Gastrocnemius medialis (tissue), 4 donors: ENCODE results near the gene CDKN2D. TPM values are rescaled to one million over a fixed set of nuclear protein-coding genes. Genes with fewer than 3 reads are reported as not detected.
"Not testable (repeated sequence)": the region's sequence is repeated elsewhere in the genome, so short reads cannot be mapped to it uniquely, and the experiment has no call there.

Experiments used
- ATAC-seq, 2 donors: fragments of 150-250 bp; one replicate each; pipeline ENCODE4 v1.9.1; 2016
- DNase-seq, 2 donors: peaks; one replicate each; pipeline ENCODE4 v3.0.0-alpha.2; 2019
- H3K27ac ChIP-seq, 4 donors: fragments of 200-600 bp; sonication (generic); 1 replicate in 1 of 4; 2 replicates in 3 of 4; pipeline ENCODE4 v1.5.1; 2016 to 2018; ENCODE audit warnings: mild to moderate bottlenecking in 2 of 4, moderate library complexity in 1 of 4
- H3K27me3 ChIP-seq, 3 donors: fragments of 200-600 bp; sonication (generic) in 2 of 3; 1 replicate in 1 of 3; 2 replicates in 2 of 3; pipeline versions ENCODE4 v1.5.1 to v1.6.0; 2016 to 2019; ENCODE audit warnings: mild to moderate bottlenecking in 1 of 3, moderate library complexity in 1 of 3
- H3K36me3 ChIP-seq, 2 donors: fragments of 200-600 bp; sonication (generic) in 1 of 2; one replicate each; pipeline ENCODE4 v1.5.1; 2017 to 2018
- H3K4me1 ChIP-seq, 2 donors: fragments of 200-600 bp; sonication (generic) in 1 of 2; one replicate each; pipeline ENCODE4 v1.5.1; 2016 to 2017; ENCODE audit warnings: mild to moderate bottlenecking in 2 of 2
- H3K4me3 ChIP-seq, 4 donors: fragments of 200-600 bp; sonication (generic) in 3 of 4; 1 replicate in 1 of 4; 2 replicates in 3 of 4; pipeline ENCODE4 v1.5.1; 2016 to 2019; ENCODE audit warnings: mild to moderate bottlenecking in 2 of 4
- H3K9me3 ChIP-seq, 3 donors: fragments of 200-600 bp; sonication (generic) in 2 of 3; 1 replicate in 1 of 3; 2 replicates in 2 of 3; pipeline ENCODE4 v1.5.1; 2016 to 2019
- CTCF ChIP-seq, 5 experiments: fragments of 450-650 bp in 3 of 5; fragments of 200-600 bp in 2 of 5; sonication (generic) in 2 of 5; IDR thresholded peaks in 4 of 5; conservative IDR thresholded peaks in 1 of 5; 1 replicate in 4 of 5; 2 replicates in 1 of 5; pipeline ENCODE4 v1.5.1; 2016 to 2019; ENCODE audit warnings: antibody characterized with exemption in 5 of 5, mild to moderate bottlenecking in 3 of 5, moderate library complexity in 3 of 5
- POLR2A ChIP-seq, 2 donors: fragments of 450-650 bp; IDR thresholded peaks; one replicate each; pipeline ENCODE4 v1.6.1; 2017; ENCODE audit warnings: antibody characterized with exemption in 2 of 2, mild to moderate bottlenecking in 2 of 2, moderate library complexity in 2 of 2
- in situ Hi-C, 4 donors: fragments of 200-750 bp; cut with MboI; loops; one replicate each; pipeline versions ENCODE4 v1.15.0 to v1.8.0; 2017; ENCODE audit warnings: low sequenced_read_pairs in 4 of 4
- intact Hi-C: fragments of 100-400 bp; cut with DNase I; formaldehyde crosslinking; loops from one replicate; pipeline ENCODE4 v1.15.1; 2023; ENCODE audit warnings: low total_unique reads
- total RNA-seq, 4 donors: library from RNA; depleted of rRNA; stranded (reverse); fragments of >200 nt; gene quantifications; one replicate each; pipeline versions ENCODE4 v1.1.0 to v1.2.3, GENCODE V29; 2016

The CDKN2D gene
- total RNA-seq, 4 donors from 2014 or later = 7.3 to 18.1 (median 13.4) TPM

- TF ChIP-seq CTCF (IDR thresholded peaks at IDR 0.05 in 4 of 5, conservative IDR thresholded peaks at IDR 0.05 in 1 of 5) (no peak), POLR2A (IDR thresholded peaks at IDR 0.05) (no peak)
- no peak for DNase-seq
- Histone ChIP-seq H3K4me3 (no peak overlapping the region), H3K36me3 (no peaks in the 10 kb centered on the region), H3K9me3 (no peaks in the 10 kb centered on the region), H3K27ac (no peak overlapping the region), H3K4me1 (no peaks in the 10 kb centered on the region), H3K27me3 (no peaks in the 10 kb centered on the region)
- ATAC-seq = no peak
- in situ Hi-C loops = no loop called here
- intact Hi-C loops = no loop called here
Observed at GRCh38 chr19:10537668-10538067, 31.1 kb downstream of the CDKN2D start.

- ATAC-seq (no peak), DNase-seq (no peak)
- no peak overlapping the region for H3K27ac ChIP-seq
- intact Hi-C loops (no loop called here), in situ Hi-C loops (no loop called here)
- H3K27me3 ChIP-seq = no peaks in the 10 kb centered on the region
- TF ChIP-seq CTCF (IDR thresholded peaks at IDR 0.05 in 4 of 5, conservative IDR thresholded peaks at IDR 0.05 in 1 of 5) = no peak
- no peak for TF ChIP-seq POLR2A (IDR thresholded peaks at IDR 0.05)
- no peaks in the 10 kb centered on the region for H3K36me3 ChIP-seq
- no peaks in the 10 kb centered on the region for H3K4me1 ChIP-seq
- no peaks in the 10 kb centered on the region for H3K9me3 ChIP-seq
- H3K4me3 ChIP-seq = no peak overlapping the region
Observed at GRCh38 chr19:10535613-10536012, 33.2 kb downstream of the CDKN2D start.

- in situ Hi-C loops (no loop called here), intact Hi-C loops (no loop called here)
- DNase-seq (no peak), ATAC-seq (no peak)
- no peak overlapping the region for H3K27ac ChIP-seq
- TF ChIP-seq CTCF (IDR thresholded peaks at IDR 0.05 in 4 of 5, conservative IDR thresholded peaks at IDR 0.05 in 1 of 5) = no peak
- TF ChIP-seq POLR2A (IDR thresholded peaks at IDR 0.05) = no peak
- no peaks in the 10 kb centered on the region for H3K36me3 ChIP-seq
- H3K4me3 ChIP-seq = no peak overlapping the region
- H3K27me3 ChIP-seq = no peaks in the 10 kb centered on the region
- no peaks in the 10 kb centered on the region for H3K4me1 ChIP-seq
- no peaks in the 10 kb centered on the region for H3K9me3 ChIP-seq
Observed at GRCh38 chr19:10533646-10534386, 35.0 kb downstream of the CDKN2D start.

GRCh38 chr19:10532457-10532856 is 36.3 kb downstream of the CDKN2D start:
- intact Hi-C loops (no loop called here), in situ Hi-C loops (no loop called here)
- Histone ChIP-seq H3K9me3 (no peaks in the 10 kb centered on the region), H3K27me3 (no peaks in the 10 kb centered on the region), H3K36me3 (no peaks in the 10 kb centered on the region), H3K4me3 (no peak overlapping the region), H3K4me1 (no peaks in the 10 kb centered on the region), H3K27ac (no peak overlapping the region)
- ATAC-seq (no peak), DNase-seq (no peak)
- no peak for TF ChIP-seq CTCF (IDR thresholded peaks at IDR 0.05 in 4 of 5, conservative IDR thresholded peaks at IDR 0.05 in 1 of 5)
- no peak for TF ChIP-seq POLR2A (IDR thresholded peaks at IDR 0.05)

GRCh38 chr19:10526887-10527286 is 41.9 kb downstream of the CDKN2D start:
- DNase-seq, H3K27ac ChIP-seq, ATAC-seq, H3K36me3 ChIP-seq, H3K4me1 ChIP-seq, H3K9me3 ChIP-seq, H3K4me3 ChIP-seq, in situ Hi-C loops, intact Hi-C loops, H3K27me3 ChIP-seq: not testable (repeated sequence)
